ENCODE results near the gene CYREN. TPM values are rescaled to one million over a fixed set of nuclear protein-coding genes. Genes with fewer than 3 reads are reported as not detected.

The CYREN gene
- total RNA-seq, 1 donor from 2014 or later, result 12.7 TPM

Other genes with a start within 250 kb of the CYREN start
- 0.51 and 1.0 TPM in 2 replicates for gene AGBL3, start 184.2 kb downstream of the CYREN start, total RNA-seq
- 18.5 and 49.4 TPM in 2 replicates for gene TMEM140, start 22.6 kb downstream of the CYREN start, total RNA-seq
- gene WDR91, start 40.8 kb upstream of the CYREN start, total RNA-seq, result 3.0 and 5.3 TPM in 2 replicates
- gene STRA8, start 63.1 kb upstream of the CYREN start, total RNA-seq, result not detected in 2 replicates

Measured in dermis microvascular lymphatic vessel endothelial cell (primary cell).